ENCODE results near the gene RIOK1.

RIOK1 gene

DNA sequence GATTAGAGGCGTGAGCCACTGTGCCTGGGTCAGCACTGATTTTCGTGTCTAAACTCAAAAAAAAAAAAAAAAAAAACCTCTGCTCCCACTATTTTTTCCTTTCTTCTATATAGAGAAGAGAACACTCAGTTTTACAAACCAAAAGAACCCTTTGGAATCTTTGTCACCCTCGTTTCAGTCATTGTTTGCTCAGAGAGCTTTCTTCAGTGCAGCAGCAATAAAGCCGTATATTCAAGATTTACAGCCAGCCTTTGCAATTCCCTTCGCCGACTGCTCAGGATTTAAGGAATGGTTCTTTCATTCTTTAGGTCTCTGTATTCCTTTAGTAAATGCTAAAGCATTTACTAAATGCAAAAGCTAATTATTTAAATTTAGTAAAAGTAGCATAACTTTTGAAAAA lies 20.1 kb downstream of the RIOK1 start:
- DNase-seq (ENCODE audit: low spot score) = no peak

DNA sequence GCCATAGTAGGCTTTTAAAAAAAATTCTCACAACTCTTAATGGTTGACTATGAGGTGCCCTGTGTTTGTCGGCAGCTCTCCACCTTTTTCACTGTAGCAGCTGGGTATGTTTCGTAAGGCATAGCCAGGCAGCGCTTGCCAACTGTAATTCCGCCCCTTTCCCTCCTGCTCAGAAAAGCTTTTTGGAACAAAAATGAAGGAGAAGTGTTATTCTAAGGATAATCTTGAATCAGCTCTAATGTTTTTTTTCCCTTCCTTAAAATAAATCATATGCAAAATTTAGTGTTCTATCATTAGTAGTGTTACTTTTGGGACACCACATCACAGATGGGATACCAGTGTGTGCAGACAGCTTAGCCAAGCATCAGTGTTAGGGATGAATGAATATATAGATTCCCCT lies 21.2 kb downstream of the RIOK1 start:
- no peak for DNase-seq (ENCODE audit: low spot score)

DNA sequence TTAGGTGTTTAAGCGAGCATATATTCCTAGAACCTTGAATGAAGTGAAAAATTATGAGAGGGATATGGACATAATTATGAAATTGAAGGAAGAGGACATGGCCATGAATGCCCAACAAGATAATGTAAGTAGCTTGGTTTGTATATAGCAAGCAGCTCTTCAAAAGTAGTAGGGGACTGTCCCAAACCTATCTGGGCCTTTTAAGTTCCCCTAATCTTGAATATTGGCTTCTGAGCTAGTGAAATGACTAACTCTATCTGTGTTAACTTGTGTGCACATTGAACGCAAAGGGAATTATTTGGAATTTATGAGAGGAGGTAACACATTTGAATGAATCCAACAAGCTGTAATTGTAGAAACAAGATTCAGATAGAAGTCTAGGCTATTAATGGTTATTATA lies 21.7 kb downstream of the RIOK1 start:
- DNase-seq (ENCODE audit: low spot score) = no peak

DNA sequence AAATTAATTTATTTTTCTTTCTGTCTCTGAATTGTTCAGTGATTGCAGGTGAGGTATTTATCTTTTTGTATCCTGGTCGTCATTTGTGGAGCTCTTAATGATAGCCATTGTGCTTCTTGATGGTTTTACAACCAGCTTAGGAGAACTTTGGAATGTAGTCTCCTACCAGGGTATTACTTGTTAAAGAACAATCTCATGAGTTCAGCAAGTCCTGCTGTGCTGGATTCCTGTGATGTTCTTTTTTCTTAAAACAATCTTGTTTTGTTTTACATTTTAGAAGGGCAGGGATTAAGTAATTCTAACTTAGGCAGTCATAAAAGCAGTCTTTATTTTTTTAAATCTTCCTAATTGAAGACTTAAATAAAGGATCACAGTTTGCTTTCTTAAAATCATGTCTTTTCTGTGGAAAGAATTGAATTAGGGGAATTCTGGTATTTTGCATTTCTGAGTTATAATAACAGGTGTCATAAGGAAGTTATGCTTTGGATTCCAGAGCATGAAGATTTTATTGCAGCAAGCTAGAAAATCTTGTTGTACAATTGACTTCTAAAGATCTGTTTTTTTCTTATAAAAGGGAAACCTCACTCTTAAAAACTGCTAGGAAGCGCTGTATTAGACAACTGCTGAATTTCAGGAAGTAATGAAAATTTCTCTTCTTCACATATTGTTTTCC lies 23.7 kb downstream of the RIOK1 start:
- no peak for DNase-seq (ENCODE audit: low spot score)

DNA sequence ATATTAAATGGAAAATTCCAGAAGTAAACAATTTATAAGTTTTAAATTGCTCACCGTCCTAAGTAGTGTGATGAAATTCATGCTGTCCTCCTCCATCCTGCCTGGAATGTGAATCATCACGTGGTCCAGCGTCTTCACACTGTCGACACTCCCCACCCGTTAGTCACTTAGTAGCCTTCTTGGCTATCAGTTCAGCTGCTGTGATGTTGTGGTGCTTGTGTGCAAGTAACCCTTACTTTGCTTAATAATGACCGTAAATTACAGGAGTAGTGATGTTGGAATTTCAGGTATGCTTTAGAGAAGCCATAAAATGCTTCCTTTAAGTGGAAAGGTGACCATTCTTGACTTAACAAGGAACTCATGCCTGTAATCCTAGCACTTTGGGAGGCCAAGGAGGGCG lies 25.2 kb downstream of the RIOK1 start:
- DNase-seq (ENCODE audit: low spot score) = no peak

DNA sequence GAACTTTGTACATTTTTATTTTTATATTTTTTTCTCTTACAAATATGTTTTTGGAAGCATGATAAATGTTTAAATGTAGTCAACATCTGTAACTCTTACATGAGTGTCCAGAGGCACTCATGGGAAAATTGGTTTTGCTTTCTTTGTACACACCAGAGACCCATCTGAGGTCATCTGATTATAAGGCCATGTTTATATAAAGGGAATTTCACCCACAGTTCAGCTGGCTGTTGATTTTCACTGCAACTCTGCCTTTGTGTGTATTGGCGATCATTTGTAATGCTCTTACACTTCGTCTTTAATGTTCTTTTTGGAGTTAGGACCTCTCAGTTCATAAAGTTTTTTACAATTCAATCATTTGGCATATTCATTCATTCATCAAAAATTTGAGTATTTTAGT lies 28.1 kb downstream of the RIOK1 start:
- DNase-seq (ENCODE audit: low spot score) = no peak

DNA sequence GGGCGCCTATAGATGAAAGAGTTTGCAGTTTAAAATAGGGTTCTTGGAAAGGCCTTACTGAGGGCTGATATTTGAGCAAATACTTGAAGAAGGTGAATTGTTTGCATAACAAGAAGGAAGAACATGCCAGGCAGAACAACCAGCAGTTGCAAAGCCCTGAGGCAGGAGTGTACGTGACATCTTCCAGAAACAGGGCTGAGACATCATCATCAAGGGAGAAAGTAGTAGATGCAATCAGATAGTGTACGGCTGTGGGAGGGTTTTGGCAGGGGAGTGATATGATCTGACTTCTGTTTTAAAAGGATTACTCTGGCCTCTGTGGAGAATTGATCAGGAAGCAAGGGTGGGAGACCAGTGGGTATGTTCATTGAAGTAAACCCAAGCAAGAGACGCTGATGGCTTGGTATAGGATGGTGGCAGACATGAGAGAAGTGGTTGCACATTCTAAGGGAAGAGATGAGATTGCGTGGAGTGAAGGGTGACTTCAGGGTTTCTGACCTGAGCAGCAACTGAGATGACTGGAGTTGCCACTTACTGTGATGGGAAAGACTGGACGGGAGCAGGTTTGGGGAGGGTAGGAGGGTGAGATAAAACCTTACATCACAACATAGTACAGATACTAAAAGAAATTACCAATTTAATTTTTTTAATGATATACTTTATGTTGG lies 28.8 kb downstream of the RIOK1 start:
- DNase-seq (ENCODE audit: low spot score) = no peak

DNA sequence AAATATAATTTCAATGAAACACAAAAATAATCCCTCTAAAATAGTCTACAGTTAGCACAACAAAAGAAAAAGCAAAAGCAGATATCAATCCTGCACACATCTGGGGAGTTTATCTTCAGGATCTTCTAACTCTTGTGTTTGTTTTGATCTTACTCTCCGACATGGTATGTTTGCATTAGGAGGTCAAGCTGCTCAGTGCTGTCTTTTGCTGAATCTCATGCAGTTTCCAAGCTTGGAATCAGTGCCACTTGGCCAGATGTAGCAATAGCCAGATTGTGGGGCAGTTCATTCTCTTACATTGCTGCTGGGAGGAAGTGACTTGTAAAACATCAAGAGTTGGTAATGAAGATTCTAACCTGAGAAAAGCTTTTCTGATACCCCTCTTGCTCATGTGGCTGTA lies 29.5 kb downstream of the RIOK1 start:
- DNase-seq (ENCODE audit: low spot score) = no peak

DNA sequence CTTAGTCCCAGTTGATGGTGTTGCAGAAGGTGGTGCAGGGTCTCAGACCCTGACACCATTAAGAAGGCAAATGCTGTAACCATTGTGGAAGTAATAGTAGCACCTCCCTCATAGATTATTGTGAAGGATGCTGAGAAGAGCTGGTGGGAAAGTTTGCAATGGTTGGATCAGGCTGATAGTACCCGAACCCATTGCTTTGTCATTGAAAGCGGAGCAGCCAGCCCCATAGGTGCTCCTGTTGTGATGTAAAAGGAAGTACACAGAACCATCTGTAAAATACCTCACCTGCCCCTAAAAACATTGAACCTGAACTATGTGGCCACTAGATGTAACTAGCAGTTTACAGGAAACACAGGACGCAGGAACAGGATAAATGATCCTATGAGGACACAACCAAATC lies 31.5 kb downstream of the RIOK1 start:
- DNase-seq (ENCODE audit: low spot score) = no peak

DNA sequence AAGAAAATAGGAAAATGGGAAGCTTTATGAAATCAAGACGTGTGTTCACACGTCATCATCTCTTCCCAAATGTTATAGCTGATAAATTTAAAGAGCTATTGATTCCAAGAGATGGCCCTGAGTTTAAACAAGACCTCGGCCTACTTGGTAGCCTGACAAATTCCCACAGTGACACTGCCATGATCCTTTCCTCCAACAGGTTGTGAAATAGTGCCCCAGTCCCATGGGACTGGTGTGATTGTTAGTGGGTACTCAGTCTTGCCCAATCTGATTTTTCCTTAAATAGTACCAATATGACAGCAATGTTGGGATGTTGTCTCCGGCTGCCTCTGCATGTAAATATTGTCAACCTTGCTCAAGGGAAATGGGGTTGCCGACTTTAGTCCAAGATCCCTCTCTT lies 34.5 kb downstream of the RIOK1 start:
- no peak for DNase-seq (ENCODE audit: low spot score)

DNA sequence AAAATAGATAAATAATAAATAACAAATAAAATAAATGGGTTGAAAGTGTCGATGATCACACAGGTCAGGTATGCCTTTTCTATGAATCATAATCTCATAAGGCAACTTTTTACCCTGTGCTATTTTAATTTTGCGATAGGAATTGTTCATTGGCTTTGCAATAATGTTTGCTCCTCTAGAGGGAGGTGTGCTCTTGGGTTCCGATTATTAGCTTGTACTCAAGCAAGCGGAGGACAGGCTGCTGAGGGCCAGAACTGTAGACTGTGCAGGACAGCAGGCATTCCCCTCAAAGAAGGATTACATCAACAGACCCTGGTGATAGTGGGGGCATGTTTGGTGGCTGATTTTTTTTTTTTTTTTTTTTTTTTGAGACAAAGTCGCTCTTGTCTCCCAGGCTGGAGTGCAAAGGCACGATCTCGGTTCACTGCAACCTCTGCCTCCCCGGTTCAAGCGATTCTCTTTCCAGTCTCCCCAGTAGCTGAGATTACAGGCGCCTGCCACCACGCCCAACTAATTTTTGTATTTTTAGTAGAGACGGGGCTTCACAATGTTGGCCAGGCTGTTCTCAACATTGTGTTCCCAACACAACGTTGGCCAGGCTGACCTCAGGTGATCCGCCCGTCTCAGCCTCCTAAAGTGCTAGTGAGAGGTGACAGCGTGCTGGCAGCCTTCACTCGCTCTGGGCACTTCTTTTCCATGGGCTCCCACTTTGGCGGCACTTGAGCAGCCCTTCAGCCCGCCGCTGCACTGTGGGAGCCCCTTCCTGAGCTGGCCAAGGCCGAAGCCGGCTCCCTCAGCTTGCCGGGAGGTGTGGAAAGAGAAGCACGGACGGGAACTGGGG lies 35.6 kb downstream of the RIOK1 start:
- no peak for DNase-seq (ENCODE audit: low spot score)

DNA sequence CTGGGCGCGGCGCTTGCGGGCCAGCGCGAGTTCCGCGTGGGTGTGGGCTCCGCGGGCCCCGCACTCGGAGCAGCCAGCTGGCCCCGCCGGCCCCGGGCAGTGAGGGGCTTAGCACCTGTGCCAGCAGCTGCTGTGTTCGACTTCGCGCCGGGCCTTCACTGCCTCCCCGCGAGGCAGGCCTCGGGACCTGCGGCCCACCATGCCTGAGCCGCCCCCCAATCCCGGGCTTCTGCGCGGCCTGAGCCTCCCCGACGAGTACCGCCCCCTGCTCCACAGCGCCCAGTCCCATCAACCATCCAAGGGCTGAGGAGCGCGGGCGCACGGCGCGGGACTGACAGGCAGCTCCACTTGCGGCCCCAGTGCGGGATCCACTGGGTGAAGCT lies 36.2 kb downstream of the RIOK1 start:
- DNase-seq (ENCODE audit: low spot score) = no peak

DNA sequence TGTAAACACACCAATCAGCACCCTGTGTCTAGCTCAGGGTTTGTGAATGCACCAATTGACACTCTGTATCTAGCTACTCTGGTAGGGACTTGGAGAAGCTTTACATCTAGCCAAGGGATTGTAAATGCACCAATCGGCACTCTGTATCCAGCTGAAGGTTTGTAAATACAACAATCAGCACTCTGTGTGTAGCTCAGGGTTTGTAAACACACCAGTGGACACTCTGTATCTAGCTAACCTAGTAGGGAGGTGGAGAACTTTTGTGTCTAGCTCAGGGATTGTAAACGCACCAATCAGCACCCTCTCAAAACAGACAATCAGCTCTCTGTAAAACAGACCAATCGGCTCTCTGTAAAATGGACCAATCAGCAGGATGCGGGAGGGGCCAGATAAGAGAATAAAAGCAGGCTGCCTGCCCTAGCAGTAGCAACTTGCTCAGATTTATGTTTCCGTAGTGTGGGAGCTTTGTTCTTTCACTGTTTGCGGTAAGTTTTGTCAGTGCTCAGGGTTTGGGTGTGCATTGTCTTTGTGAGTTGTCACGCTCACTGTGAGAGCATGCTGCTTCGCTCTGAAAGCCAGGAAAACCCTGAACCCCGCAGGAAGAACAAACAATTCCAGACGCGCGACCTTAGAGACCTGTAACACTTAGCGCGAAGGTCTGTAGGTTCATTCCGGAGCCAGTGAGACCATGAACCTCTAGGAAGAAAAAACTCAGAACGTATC lies 37.0 kb downstream of the RIOK1 start:
- no peak for DNase-seq (ENCODE audit: low spot score)

DNA sequence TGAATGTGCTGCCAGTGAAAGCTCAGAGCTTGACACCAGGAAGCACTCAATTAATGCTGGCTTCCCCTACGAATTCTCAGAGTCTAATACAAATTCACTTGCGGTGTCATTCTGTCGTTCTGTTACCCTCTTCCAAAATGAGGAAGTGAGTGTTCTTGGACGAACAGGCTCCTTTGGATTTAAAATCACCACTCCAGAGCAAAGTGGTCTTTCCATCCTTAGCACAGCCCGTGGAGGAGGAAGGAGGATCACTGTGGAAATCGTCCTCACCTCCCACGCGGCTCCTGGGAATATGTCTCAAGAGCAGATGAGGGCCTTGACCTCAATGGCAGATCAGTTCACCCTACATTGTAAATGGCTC lies 41.7 kb downstream of the RIOK1 start:
- no peak for DNase-seq (ENCODE audit: low spot score)

DNA sequence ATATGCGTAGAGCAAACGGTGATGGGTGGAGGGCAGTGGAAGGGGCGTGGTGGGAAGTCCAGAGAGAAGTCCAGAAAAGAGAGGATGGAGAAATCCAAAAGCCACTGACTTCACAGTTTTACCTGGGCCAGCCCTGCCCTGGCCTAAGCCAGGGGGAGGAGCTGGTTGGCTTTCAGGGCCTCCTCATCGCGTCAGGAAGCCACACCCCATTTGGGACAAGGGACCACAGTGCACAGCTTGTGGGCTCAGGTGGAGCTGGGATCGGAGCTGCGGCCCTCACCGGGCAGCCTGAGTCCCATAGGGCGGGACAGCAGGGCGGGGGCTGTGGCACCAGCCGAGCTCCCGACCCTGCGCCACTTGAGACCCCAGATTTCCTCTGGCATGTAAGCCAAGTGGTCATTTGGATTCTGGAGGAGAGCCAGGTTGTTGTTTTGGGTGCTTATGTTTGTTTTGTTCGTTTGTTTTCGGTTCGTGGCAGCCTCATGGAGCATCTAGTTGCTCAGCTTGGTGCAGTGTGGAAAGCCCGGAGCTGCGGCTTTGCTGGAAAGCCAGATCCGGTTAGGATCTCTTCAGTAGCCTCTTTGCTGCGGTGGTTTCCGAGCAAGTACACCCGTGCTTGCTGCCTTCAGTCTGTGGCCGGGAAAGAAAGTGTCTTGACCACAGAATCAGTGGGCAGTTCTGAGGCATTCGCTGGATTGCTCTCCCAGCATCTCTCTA lies 42.2 kb downstream of the RIOK1 start:
- DNase-seq (ENCODE audit: low spot score) = no peak

DNA sequence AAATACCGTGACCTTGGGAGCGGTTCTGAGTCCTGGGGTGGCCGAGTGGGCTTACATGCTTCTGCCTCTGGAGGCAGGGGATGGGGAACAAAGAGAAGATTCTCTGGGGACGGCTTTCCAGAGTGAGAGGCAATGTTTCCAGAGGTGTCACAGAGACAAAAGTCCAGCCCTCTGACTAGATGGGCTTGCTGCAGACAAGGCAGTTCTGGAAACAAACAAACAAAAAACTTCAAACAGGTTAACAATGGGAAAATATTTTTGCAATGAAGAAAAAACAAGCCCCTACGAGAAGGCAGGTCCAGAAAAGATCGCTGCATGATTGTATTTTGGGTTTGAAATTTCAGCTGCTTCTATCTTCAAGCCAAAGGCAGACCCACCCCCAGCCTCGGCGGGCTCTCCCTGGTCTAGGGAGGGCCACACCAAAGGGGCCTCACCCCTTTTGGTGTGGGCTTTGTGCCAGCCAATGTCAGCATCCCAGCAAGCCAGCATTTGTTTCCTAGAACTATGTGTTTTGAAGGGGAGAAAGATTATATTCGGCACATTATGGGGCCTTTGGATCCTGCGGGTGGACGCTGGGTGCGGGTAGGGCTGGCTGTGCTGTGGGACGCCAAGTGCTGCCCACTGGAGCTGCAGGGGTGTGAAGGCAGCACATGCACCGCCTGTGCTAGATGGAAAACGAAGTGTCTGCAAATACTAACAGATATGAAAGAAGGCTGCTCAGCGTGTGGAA lies 42.9 kb downstream of the RIOK1 start:
- no peak for DNase-seq (ENCODE audit: low spot score)

DNA sequence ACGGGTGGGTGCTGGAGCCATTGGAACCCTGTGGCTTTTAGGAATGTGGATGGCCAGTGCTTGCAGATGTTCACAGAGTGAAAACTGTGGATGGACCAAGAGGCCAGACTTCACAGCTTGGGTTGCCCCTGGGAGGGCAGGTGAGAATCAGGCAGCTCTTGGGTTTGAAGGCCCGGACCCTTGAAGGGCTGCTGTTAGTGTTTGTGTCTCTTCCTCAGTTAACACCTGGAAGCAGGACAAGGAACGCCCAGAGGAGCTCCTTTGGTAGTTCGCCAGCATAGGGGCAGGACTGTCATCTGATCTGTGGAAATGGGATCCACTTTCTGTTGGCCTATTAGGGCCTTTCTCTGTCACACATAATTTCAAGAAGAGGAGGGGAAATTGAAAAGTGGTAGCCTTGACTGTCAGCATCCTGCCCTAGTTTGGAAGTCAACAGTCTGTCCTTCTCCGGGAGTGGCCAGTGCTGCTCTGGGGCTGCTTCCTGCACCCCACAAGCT lies 43.6 kb downstream of the RIOK1 start:
- no peak for DNase-seq (ENCODE audit: low spot score)

DNA sequence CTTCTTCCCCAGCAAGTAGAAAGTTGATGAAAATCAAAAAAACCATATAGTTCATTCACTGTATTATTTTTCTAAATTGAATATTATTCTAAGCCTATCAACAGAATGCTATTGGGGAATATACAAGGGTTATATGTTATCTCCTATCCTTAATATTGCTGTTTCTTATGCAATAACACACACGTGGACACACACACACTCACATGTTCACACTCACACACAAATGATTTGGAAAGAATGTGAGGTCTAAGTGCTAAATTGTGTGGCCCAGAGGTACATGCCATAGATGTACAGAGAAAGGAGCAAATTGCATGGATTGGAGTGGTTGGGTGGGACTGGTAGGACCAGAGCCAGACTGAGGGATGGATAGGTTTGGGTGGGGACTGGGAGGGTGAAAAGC lies 45.1 kb downstream of the RIOK1 start:
- DNase-seq (ENCODE audit: low spot score) = no peak

DNA sequence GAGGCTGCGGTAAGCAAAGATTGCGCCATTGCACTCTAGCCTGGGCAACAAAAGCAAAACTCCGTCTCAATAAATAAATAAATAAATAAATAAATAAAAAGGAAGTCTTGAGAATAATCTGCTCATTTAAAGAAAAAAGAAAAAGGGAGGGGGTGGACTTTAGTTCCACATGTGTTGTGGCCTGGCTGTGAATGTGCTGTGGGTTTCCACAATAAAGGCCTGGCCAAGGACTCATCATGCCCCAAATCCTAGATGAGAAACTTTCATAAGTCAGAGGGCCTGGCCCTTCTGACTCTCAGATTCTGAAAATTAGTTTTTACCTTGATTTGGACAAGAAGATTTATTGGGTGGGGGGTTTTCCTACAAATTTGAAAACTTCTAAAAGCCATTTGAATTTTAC lies 48.4 kb downstream of the RIOK1 start:
- no peak for DNase-seq (ENCODE audit: low spot score)

DNA sequence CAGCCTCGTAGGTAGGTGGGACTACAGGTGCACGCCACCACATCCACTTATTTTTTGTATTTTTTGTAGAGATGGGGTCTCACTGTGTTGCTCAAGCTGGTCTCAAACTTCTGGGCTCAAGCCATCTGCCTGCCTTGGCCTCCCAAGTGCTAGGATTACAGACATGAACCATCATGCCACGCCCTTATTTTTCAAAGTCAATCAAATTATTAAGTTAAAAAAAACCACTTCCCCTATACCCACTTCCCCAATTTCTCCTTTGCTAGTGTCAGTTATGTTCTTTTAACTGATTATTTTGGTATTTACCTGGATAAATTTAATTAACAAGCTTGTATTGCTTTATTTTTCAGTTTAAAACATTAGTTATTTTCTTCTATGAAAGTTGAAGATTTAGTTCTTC lies 49.6 kb downstream of the RIOK1 start:
- DNase-seq (ENCODE audit: low spot score) = peak; percentile 50

DNA sequence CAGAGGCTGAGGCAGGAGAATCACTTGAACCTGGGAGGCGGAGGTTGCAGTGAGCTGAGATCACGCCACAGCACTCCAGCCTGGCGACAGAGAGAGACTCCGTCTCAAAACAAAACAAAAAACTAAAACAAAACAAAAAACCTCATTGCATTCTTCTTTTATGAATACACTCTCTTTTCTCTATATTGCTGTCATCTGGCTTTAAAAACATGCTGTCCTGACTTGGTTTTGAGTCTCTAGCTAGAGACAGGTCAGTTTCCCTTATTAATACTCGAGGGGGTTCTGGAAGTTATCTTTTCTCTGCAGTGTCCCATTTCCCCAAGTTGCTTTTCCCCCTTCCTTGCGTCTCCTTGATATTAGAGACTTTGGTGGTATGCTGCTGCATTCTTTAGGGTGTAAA lies 50.9 kb downstream of the RIOK1 start:
- DNase-seq (ENCODE audit: low spot score) = no peak
